Calu3 (cell line): ENCODE data around the gene C9orf78. TPM values are rescaled to one million over a fixed set of nuclear protein-coding genes. Genes with fewer than 3 reads are reported as not detected.

Source experiments
- BruUV-seq: library from RNA; stranded (reverse); fragments of 400-500 nt; replicated peaks from 2 replicates; lab custom pipeline; 2021; lab: Mats Ljungman, UMichigan
- CTCF ChIA-PET: fragments of 300-600 bp; sonication (Branson Sonifier 250); formaldehyde crosslinking; loops from one replicate; lab custom pipeline; 2022; ENCODE audit warnings: antibody characterized with exemption; lab: Charles Lee
- DNase-seq: peaks from one replicate; pipeline ENCODE4 v3.0.0; 2022
- H3K27ac Mint-ChIP-seq: one replicate; pipeline ENCODE4 v1.8.0; 2022; ENCODE audit warnings: mixed read lengths; ENCODE audit not compliant: unreplicated experiment
- H3K27me3 Mint-ChIP-seq: one replicate; pipeline ENCODE4 v1.8.0; 2022; ENCODE audit warnings: mixed read lengths; ENCODE audit not compliant: unreplicated experiment
- H3K36me3 Mint-ChIP-seq: one replicate; pipeline ENCODE4 v1.8.0; 2022; ENCODE audit warnings: mild to moderate bottlenecking, moderate library complexity, mixed read lengths; ENCODE audit not compliant: insufficient read depth, unreplicated experiment
- H3K4me1 Mint-ChIP-seq: one replicate; pipeline ENCODE4 v1.8.0; 2022; ENCODE audit warnings: mild to moderate bottlenecking, low read depth, mixed read lengths; ENCODE audit not compliant: unreplicated experiment
- H3K4me3 Mint-ChIP-seq: one replicate; pipeline ENCODE4 v1.8.0; 2022; ENCODE audit warnings: mild to moderate bottlenecking, low read depth, moderate library complexity, mixed read lengths; ENCODE audit not compliant: unreplicated experiment
- H3K9me3 Mint-ChIP-seq: one replicate; pipeline ENCODE4 v1.8.0; 2022; ENCODE audit warnings: low read depth, mixed read lengths; ENCODE audit not compliant: unreplicated experiment
- intact Hi-C: fragments of 100-400 bp; cut with micrococcal nuclease; formaldehyde crosslinking; loops from one replicate; pipeline ENCODE4 v1.10.0; 2022; ENCODE audit not compliant: unreplicated experiment
- total RNA-seq: library from RNA; stranded (reverse); gene quantifications from 2 replicates; pipeline ENCODE4 v1.2.3, GENCODE V29; 2022
- TF ChIP-seq, protein P1 (sequence below): fragments of 200-600 bp; IDR thresholded peaks from one replicate; pipeline ENCODE4 v1.8.0; 2022; ENCODE audit warnings: antibody characterized with exemption; ENCODE audit not compliant: unreplicated experiment

The C9orf78 gene
- total RNA-seq, 1 experiment from 2014 or later: 24.5 TPM

DNA sequence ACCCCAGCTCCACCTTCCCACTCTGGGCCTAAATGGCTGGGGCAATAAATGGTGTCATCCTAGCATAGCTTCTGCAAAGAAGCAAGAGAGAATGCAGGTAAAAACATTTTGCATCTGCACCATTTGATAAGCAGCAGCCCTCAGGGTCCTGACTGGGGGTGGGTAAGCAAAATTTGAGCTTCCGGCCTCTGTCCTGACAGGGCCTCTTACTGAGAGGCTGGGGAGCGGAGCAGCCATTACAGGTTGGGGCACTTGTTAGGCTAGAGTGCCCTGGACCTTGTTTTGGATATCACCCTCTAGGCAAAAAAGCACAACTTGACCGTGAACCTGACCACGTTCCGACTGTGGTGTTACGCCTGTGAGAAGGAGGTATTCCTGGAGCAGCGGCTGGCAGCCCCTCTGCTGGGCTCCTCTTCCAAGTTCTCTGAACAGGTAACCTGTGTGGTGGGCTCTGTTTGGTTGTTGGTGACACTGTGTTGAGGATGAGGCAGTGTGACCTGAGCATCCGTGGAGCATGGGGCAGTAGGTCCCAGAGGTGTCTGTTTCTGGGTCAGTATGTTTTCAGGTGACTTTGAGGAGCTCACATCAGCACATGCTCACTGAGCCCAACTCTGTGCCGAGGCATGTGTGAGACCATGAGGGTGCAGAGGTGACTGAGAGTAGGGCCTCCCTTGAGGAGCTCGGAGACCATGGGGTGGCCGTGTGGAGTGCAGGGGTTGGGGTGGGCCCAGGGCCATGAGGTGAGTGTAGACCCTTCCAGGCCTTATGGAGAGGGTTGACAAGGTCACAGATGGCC lies 23.3 kb upstream of the C9orf78 start:
- H3K9me3 Mint-ChIP-seq: no peaks in the 10 kb centered on the region
- no peaks in the 10 kb centered on the region for H3K27me3 Mint-ChIP-seq
- CTCF ChIA-PET: no interaction called here
- no peak overlapping the region for H3K4me3 Mint-ChIP-seq
- no peak for DNase-seq
- no peaks in the 10 kb centered on the region for H3K4me1 Mint-ChIP-seq
- no peak overlapping the region for H3K27ac Mint-ChIP-seq
- no peaks in the 10 kb centered on the region for H3K36me3 Mint-ChIP-seq
- BruUV-seq: no TSS peak
- intact Hi-C loops: no loop called here
- TF ChIP-seq, protein P1, sequence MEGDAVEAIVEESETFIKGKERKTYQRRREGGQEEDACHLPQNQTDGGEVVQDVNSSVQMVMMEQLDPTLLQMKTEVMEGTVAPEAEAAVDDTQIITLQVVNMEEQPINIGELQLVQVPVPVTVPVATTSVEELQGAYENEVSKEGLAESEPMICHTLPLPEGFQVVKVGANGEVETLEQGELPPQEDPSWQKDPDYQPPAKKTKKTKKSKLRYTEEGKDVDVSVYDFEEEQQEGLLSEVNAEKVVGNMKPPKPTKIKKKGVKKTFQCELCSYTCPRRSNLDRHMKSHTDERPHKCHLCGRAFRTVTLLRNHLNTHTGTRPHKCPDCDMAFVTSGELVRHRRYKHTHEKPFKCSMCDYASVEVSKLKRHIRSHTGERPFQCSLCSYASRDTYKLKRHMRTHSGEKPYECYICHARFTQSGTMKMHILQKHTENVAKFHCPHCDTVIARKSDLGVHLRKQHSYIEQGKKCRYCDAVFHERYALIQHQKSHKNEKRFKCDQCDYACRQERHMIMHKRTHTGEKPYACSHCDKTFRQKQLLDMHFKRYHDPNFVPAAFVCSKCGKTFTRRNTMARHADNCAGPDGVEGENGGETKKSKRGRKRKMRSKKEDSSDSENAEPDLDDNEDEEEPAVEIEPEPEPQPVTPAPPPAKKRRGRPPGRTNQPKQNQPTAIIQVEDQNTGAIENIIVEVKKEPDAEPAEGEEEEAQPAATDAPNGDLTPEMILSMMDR: no peak

DNA sequence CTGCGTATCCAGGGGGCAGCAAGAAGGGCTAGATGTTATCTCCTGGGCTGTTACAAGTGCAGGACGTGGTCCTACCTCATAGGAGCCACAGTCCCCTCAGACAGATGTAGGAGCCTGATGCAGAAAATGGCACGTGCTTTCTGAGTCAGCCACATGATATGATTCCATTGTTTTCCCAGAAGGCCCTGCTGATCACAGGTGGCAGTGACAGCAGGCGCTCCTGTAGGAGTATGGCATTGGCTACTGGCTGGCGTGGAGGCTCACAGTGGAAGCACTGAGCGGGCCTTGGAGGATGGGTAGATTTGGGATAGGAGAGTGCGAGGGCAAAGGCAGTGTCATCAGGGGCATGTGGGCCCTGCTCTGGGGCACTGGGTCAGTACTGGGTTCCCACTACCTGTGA lies 22.1 kb upstream of the C9orf78 start:
- H3K36me3 Mint-ChIP-seq: no peaks in the 10 kb centered on the region
- no peak overlapping the region for H3K4me3 Mint-ChIP-seq
- no peak for DNase-seq
- no peaks in the 10 kb centered on the region for H3K9me3 Mint-ChIP-seq
- H3K4me1 Mint-ChIP-seq: no peaks in the 10 kb centered on the region
- TF ChIP-seq, protein P1: no peak
- no peak overlapping the region for H3K27ac Mint-ChIP-seq
- no peaks in the 10 kb centered on the region for H3K27me3 Mint-ChIP-seq
- CTCF ChIA-PET: no interaction called here
- intact Hi-C loops: no loop called here
- BruUV-seq: no TSS peak

DNA sequence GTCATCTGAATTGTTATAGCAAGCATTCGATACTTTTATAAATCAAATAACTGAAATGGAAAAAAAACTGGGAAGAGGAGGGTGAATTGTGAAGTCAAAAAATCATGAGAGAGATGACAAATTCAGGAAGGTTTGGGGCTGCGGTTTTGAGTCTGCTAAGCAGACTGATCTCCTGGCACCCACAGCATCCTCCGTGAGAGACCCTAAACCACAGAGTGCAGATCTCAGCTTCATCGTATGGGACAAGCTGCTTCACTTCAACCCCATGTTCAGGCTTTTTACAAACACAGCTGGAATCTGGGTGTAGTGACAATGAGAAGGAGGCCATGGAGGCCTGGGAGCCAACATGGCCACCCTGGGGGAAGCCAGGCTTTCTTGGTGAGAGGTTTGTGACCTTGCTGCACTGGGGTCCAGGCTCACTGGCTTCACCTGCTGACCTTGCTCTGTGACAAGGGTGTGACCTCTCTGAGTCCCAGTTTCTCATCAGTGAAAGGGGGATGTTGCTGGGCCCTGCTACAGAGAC lies 19.6 kb upstream of the C9orf78 start:
- no peaks in the 10 kb centered on the region for H3K9me3 Mint-ChIP-seq
- no peak for DNase-seq
- H3K27ac Mint-ChIP-seq: no peak overlapping the region
- TF ChIP-seq, protein P1: no peak
- no peaks in the 10 kb centered on the region for H3K36me3 Mint-ChIP-seq
- intact Hi-C loops: no loop called here
- no TSS peak for BruUV-seq
- no peak overlapping the region for H3K4me3 Mint-ChIP-seq
- H3K4me1 Mint-ChIP-seq: no peaks in the 10 kb centered on the region
- H3K27me3 Mint-ChIP-seq: no peaks in the 10 kb centered on the region
- CTCF ChIA-PET: no interaction called here

DNA sequence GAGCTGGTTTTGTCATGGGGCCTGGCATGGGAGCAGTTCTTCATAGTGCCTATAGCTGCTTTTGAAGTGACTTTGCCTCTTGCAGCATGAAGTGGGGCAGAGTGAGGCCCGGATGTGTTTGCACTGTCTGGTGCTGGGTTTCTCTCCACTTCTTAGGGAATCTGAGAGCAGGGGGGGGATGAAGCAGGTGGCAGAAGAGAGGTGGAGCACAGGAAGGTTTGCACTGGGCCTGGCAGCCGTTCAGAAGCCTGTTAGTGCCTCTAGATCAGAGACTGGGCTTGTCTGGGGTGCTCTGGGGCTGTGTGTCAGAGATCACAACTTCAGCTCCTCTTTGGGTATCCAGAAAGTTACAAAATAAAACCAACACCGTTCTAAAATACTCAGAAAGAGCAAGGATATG lies 18.5 kb upstream of the C9orf78 start:
- Mint-ChIP-seq H3K36me3 (no peaks in the 10 kb centered on the region), H3K27ac (no peak overlapping the region), H3K4me1 (no peaks in the 10 kb centered on the region), H3K4me3 (no peak overlapping the region), H3K9me3 (no peaks in the 10 kb centered on the region), H3K27me3 (no peaks in the 10 kb centered on the region)
- intact Hi-C loops: no loop called here
- TF ChIP-seq, protein P1: no peak
- no TSS peak for BruUV-seq
- no peak for DNase-seq
- CTCF ChIA-PET: no interaction called here
